H9 (cell line): ENCODE results near the gene EGLN3. TPM values are rescaled to one million over a fixed set of nuclear protein-coding genes. Genes with fewer than 3 reads are reported as not detected.

Experiments used
- DNase-seq: peaks from one replicate; pipeline ENCODE4 v3.0.0-alpha.2; 2017
- H2AFZ ChIP-seq: one replicate; pipeline ENCODE4 v1.6.1; 2013; ENCODE audit warnings: mild to moderate bottlenecking, low read length, control low read depth, moderate library complexity
- H2AK5ac ChIP-seq: 2 replicates; pipeline ENCODE4 v1.6.1; 2013; ENCODE audit warnings: low read length, control low read depth, mixed read lengths; ENCODE audit not compliant: insufficient read length
- H2BK120ac ChIP-seq: one replicate; pipeline ENCODE4 v1.6.1; 2013; ENCODE audit warnings: low read depth, mild to moderate bottlenecking, low read length, control low read depth, inconsistent platforms; ENCODE audit not compliant: poor library complexity, severe bottlenecking
- H2BK12ac ChIP-seq: 2 replicates; pipeline ENCODE4 v1.6.1; 2013; ENCODE audit warnings: low read length, control low read depth, mixed read lengths, low read depth; ENCODE audit not compliant: insufficient read length
- H2BK15ac ChIP-seq: 2 replicates; pipeline ENCODE4 v1.6.1; 2013; ENCODE audit warnings: low read depth, low read length, control low read depth
- H2BK20ac ChIP-seq: one replicate; pipeline ENCODE4 v1.6.1; 2013; ENCODE audit warnings: low read depth, mild to moderate bottlenecking, low read length, control low read depth, inconsistent platforms; ENCODE audit not compliant: poor library complexity, severe bottlenecking
- H2BK5ac ChIP-seq: 2 replicates; pipeline ENCODE4 v1.6.1; 2013; ENCODE audit warnings: low read length, control low read depth, mixed read lengths; ENCODE audit not compliant: insufficient read length
- H3K14ac ChIP-seq: 2 replicates; pipeline ENCODE4 v1.6.1; 2013; ENCODE audit warnings: low read length, control low read depth; ENCODE audit not compliant: insufficient read depth
- H3K18ac ChIP-seq: 2 replicates; pipeline ENCODE4 v1.6.1; 2013; ENCODE audit warnings: low read depth, mild to moderate bottlenecking, mixed read lengths, low read length, control low read depth; ENCODE audit not compliant: insufficient read length
- H3K23ac ChIP-seq: 2 replicates; pipeline ENCODE4 v1.6.1; 2013; ENCODE audit warnings: low read length, control low read depth, mixed read lengths, low read depth; ENCODE audit not compliant: insufficient read length
- H3K23me2 ChIP-seq: 2 replicates; pipeline ENCODE4 v1.6.1; 2013; ENCODE audit warnings: low read depth, mild to moderate bottlenecking, mixed read lengths, low read length, control low read depth; ENCODE audit not compliant: insufficient read length, poor library complexity, severe bottlenecking
- H3K27ac ChIP-seq: 2 replicates; pipeline ENCODE4 v1.5.1; 2013; ENCODE audit warnings: low read length, control low read depth, mixed read lengths, low read depth; ENCODE audit not compliant: insufficient read length
- H3K27me3 ChIP-seq: 2 replicates; pipeline ENCODE4 v1.6.1; 2013; ENCODE audit warnings: low read length, control low read depth, inconsistent platforms; ENCODE audit not compliant: insufficient read depth
- H3K4ac ChIP-seq: 2 replicates; pipeline ENCODE4 v1.6.1; 2013; ENCODE audit warnings: low read depth, mild to moderate bottlenecking, control low read depth, inconsistent platforms, low read length, moderate library complexity
- H3K4me1 ChIP-seq: 2 replicates; pipeline ENCODE4 v1.6.1; 2013; ENCODE audit warnings: low read length, control low read depth, inconsistent platforms; ENCODE audit not compliant: insufficient read depth
- H3K4me2 ChIP-seq: 2 replicates; pipeline ENCODE4 v1.6.1; 2013; ENCODE audit warnings: low read length, control low read depth, mixed read lengths; ENCODE audit not compliant: insufficient read length, insufficient read depth
- H3K56ac ChIP-seq: 2 replicates; pipeline ENCODE4 v1.6.1; 2013; ENCODE audit warnings: low read depth, mild to moderate bottlenecking, mixed read lengths, low read length, control low read depth; ENCODE audit not compliant: insufficient read length
- H3K79me1 ChIP-seq: 2 replicates; pipeline ENCODE4 v1.6.1; 2013; ENCODE audit warnings: low read depth, mild to moderate bottlenecking, moderate library complexity, low read length, control low read depth, inconsistent platforms; ENCODE audit not compliant: insufficient read depth, poor library complexity, severe bottlenecking
- H3K79me2 ChIP-seq: 2 replicates; pipeline ENCODE4 v1.6.1; 2013; ENCODE audit warnings: low read length, control low read depth, inconsistent platforms; ENCODE audit not compliant: insufficient read depth
- H3K9ac ChIP-seq: 2 replicates; pipeline ENCODE4 v1.6.1; 2013; ENCODE audit warnings: low read length, control low read depth, mixed read lengths; ENCODE audit not compliant: insufficient read length; ENCODE audit errors: extremely low read depth
- H3K9me3 ChIP-seq: one replicate; pipeline ENCODE4 v1.6.1; 2013; ENCODE audit warnings: low read depth, low read length, inconsistent platforms; ENCODE audit not compliant: control insufficient read depth
- H3T11ph ChIP-seq: one replicate; pipeline ENCODE4 v1.6.1; 2013; ENCODE audit warnings: mild to moderate bottlenecking, low read length, control low read depth, inconsistent platforms
- H4K20me1 ChIP-seq: one replicate; pipeline ENCODE4 v1.6.1; 2013; ENCODE audit not compliant: control insufficient read depth, insufficient read length, insufficient read depth
- H4K5ac ChIP-seq: 2 replicates; pipeline ENCODE4 v1.6.1; 2013; ENCODE audit warnings: low read depth, mild to moderate bottlenecking, mixed read lengths, low read length, control low read depth; ENCODE audit not compliant: insufficient read length
- H4K8ac ChIP-seq: replicated peaks from 2 replicates; pipeline ENCODE4 v1.6.1; 2013; ENCODE audit warnings: low read length, control low read depth, mixed read lengths, low read depth; ENCODE audit not compliant: insufficient read length
- H4K91ac ChIP-seq: 2 replicates; pipeline ENCODE4 v1.6.1; 2013; ENCODE audit warnings: low read depth, mild to moderate bottlenecking, moderate library complexity, mixed read lengths, low read length, control low read depth; ENCODE audit not compliant: insufficient read length
- H3K27ac Mint-ChIP-seq, 3 experiments: 2 replicates in 2 of 3; 3 replicates in 1 of 3; pipeline ENCODE4 v1.8.0; 2020 to 2021; ENCODE audit warnings: mixed read lengths in 3 of 3, mild to moderate bottlenecking in 1 of 3, moderate library complexity in 1 of 3
- H3K27me3 Mint-ChIP-seq: 2 replicates; pipeline ENCODE4 v1.8.0; 2021; ENCODE audit warnings: low read depth, mild to moderate bottlenecking, moderate library complexity, mixed read lengths
- H3K36me3 Mint-ChIP-seq, 3 experiments: 2 replicates in 2 of 3; 3 replicates in 1 of 3; pipeline ENCODE4 v1.8.0; 2020 to 2021; ENCODE audit warnings: low read depth in 3 of 3, mixed read lengths in 3 of 3; ENCODE audit not compliant: insufficient read depth in 1 of 3
- H3K4me1 Mint-ChIP-seq, 2 experiments: 2 replicates each; pipeline ENCODE4 v1.8.0; 2020; ENCODE audit warnings: mixed read lengths in 2 of 2
- H3K4me3 Mint-ChIP-seq, 2 experiments: 2 replicates in 1 of 2; 3 replicates in 1 of 2; pipeline ENCODE4 v1.8.0; 2020 to 2021; ENCODE audit warnings: mild to moderate bottlenecking in 2 of 2, mixed read lengths in 2 of 2, moderate library complexity in 1 of 2
- H3K9me3 Mint-ChIP-seq, 2 experiments: 2 replicates in 1 of 2; 3 replicates in 1 of 2; pipeline ENCODE4 v1.8.0; 2020; ENCODE audit warnings: mild to moderate bottlenecking in 2 of 2, mixed read lengths in 2 of 2, moderate library complexity in 1 of 2
- CTCF ChIP-seq: fragments of 200-600 bp; sonication (generic); conservative IDR thresholded peaks from 3 replicates; pipeline ENCODE4 v1.8.0; 2021; ENCODE audit warnings: antibody characterized with exemption, mild to moderate bottlenecking
- WGBS: extraction: QIAGEN DNeasy Blood & Tissue Kit; methylation state at CpG from one replicate; pipeline ENCODE4 v1.1.7; 2013; ENCODE audit warnings: missing lambda C conversion rate, low lambda C conversion rate, mixed read lengths; ENCODE audit not compliant: insufficient read length; ENCODE audit errors: extremely low coverage; 5-methylcytosine and 5-hydroxymethylcytosine counted together
- total RNA-seq: library from RNA; stranded (reverse); gene quantifications from 2 replicates; pipeline ENCODE4 v1.2.1, GENCODE V29; 2021

EGLN3 gene
- total RNA-seq, 1 experiment from 2014 or later: 19.8 TPM

GRCh38 chr14:33918256-33918655 is 32.6 kb downstream of the EGLN3 start:
- Histone ChIP-seq H3K27ac (no peak overlapping the region), H4K91ac (no peak overlapping the region), H3K9ac (no peak overlapping the region), H3K18ac (no peak overlapping the region), H3K4ac (no peak overlapping the region), H3K23me2 (no peaks in the 10 kb centered on the region), H3K79me2 (no peaks in the 10 kb centered on the region), H4K5ac (no peak overlapping the region), H3K27me3 (no peaks in the 10 kb centered on the region), H4K20me1 (no peaks in the 10 kb centered on the region), H2BK120ac (no peak overlapping the region), H3K56ac (no peak overlapping the region), H3K4me2 (no peak overlapping the region), H2AFZ (no peak overlapping the region), H2BK5ac (no peak overlapping the region), H3K14ac (no peak overlapping the region), H3T11ph (no peak overlapping the region), H2BK15ac (no peak overlapping the region), H2AK5ac (no peak overlapping the region), H3K9me3 (no peaks in the 10 kb centered on the region), H2BK12ac (no peak overlapping the region), H3K4me1 (peaks cover 12% of the 10 kb centered on the region), H2BK20ac (no peak overlapping the region), H4K8ac (no peak overlapping the region), H3K23ac (no peak overlapping the region), H3K79me1 (no peaks in the 10 kb centered on the region)
- Mint-ChIP-seq H3K27ac (no peak overlapping the region), H3K36me3 (peaks cover 2 to 17% (median 10%) of the 10 kb centered on the region in 3 experiments; a peak in 5 of 7 replicates), H3K4me3 (no peak overlapping the region), H3K27me3 (no peaks in the 10 kb centered on the region), H3K4me1 (peaks cover 30 to 33% of the 10 kb centered on the region in 2 experiments), H3K9me3 (no peaks in the 10 kb centered on the region)
- no peak for DNase-seq
- TF ChIP-seq CTCF: no peak
- no CpG with 5 or more reads among the region's 3 CpGs for WGBS
